GM23248 (cell line): Measurements from ENCODE around the gene VPS4A.

Experiments used
- EZH2 ChIP-seq: fragments of 200-600 bp; sonication (generic); IDR thresholded peaks from 2 replicates; pipeline ENCODE4 v1.6.1; 2018; ENCODE audit warnings: antibody characterized with exemption, mild to moderate bottlenecking; ENCODE audit not compliant: insufficient read depth, poor library complexity, severe bottlenecking
- EZH2phosphoT487 ChIP-seq: fragments of 200-600 bp; sonication (generic); IDR thresholded peaks from 2 replicates; pipeline ENCODE4 v1.6.1; 2018; ENCODE audit warnings: antibody characterized with exemption, moderate library complexity, mild to moderate bottlenecking, low read depth; ENCODE audit not compliant: insufficient read depth

DNA sequence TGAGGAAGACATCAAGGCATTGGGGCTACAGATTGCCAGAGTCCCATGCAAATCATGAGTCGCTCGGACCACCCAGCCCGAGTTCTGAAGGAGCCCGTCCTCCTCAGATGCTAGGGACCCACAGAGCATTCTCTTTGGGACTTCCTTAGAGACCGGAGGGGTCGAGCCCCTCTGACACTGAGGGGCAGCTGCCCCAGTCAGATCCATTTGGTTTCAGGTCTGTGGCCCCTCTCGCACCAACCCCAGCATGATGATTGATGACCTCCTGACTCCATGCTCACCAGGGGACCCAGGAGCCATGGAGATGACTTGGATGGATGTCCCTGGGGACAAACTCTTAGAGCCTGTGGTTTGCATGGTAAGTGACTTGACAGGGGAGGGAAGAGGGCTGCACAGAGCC lies 11.2 kb downstream of the VPS4A start:
- no peak for TF ChIP-seq EZH2
- no peak for TF ChIP-seq EZH2phosphoT487
